MM.1S (cell line): ENCODE data around the gene WT1.

Experiments used
- CTCF ChIP-seq: fragments of 300-600 bp; sonication (generic); IDR thresholded peaks from 2 replicates; pipeline ENCODE4 v1.5.1; 2016; ENCODE audit warnings: antibody characterized with exemption, low read length, mixed read lengths
- EZH2 ChIP-seq: fragments of 300-600 bp; sonication (generic); optimal IDR thresholded peaks from 2 replicates; pipeline ENCODE3; 2017; ENCODE audit warnings: low read depth, mild to moderate bottlenecking, antibody characterized with exemption, low read length, mixed read lengths
- EZH2phosphoT487 ChIP-seq: fragments of 300-600 bp; sonication (generic); IDR thresholded peaks from 2 replicates; pipeline ENCODE4 v1.6.1; 2018; ENCODE audit warnings: antibody characterized with exemption, low read length

GRCh38 chr11:32454993-32455392, 19.7 kb upstream of the WT1 start:
- TF ChIP-seq CTCF (no peak), EZH2 (no peak), EZH2phosphoT487 (no peak)
